ENCODE results near the gene TMEM239.

Gene TMEM239

GRCh38 chr20:2799271-2799670 is 16.9 kb upstream of the TMEM239 start:
- TF ChIP-seq ARNTL (CRISPR knock-in tag; IDR thresholded peaks at IDR 0.05; ENCODE audit: borderline replicate concordance, low read depth) (no peak), SNAI2 (CRISPR knock-in tag; IDR thresholded peaks at IDR 0.05) (no peak)
- peak; percentile 7; the same call in 2 of the 3 replicates for ATAC-seq

GRCh38 chr20:2799688-2800520 is 16.3 kb upstream of the TMEM239 start:
- peak; percentile 76 for ATAC-seq
- TF ChIP-seq RARB (CRISPR knock-in tag; IDR thresholded peaks at IDR 0.05), result no peak
- TF ChIP-seq CREB5 (CRISPR knock-in tag; IDR thresholded peaks at IDR 0.05; ENCODE audit: low read depth), result no peak
- no peak for TF ChIP-seq TCF4 (CRISPR knock-in tag; IDR thresholded peaks at IDR 0.05; ENCODE audit: borderline replicate concordance)
- 0 out of 2 replicates have a peak, but pooled peaks have one; percentile 68 for TF ChIP-seq TSHZ2 (CRISPR knock-in tag; IDR thresholded peaks at IDR 0.05)
- no peak for TF ChIP-seq ARNTL (CRISPR knock-in tag; IDR thresholded peaks at IDR 0.05; ENCODE audit: borderline replicate concordance, low read depth)
- 0 out of 2 replicates have a peak, but pooled peaks have one; percentile 34 for TF ChIP-seq ZFP3 (CRISPR knock-in tag; IDR thresholded peaks at IDR 0.05)
- TF ChIP-seq BACH2 (CRISPR knock-in tag; IDR thresholded peaks at IDR 0.05; ENCODE audit: borderline replicate concordance), result no peak

GRCh38 chr20:2800521-2801285 is 15.5 kb upstream of the TMEM239 start, which contains the start of gene CPXM1:
Gene CPXM1, minus strand, starts transcription at chr20:2800627. Its CDS starts 55 bp downstream, at chr20:2800572.
- ATAC-seq, result peak; percentile 86
- TF ChIP-seq TSHZ2 (CRISPR knock-in tag; IDR thresholded peaks at IDR 0.05), result peak; percentile 25; the same call in 1 of the 2 replicates
- TF ChIP-seq CREB5 (CRISPR knock-in tag; IDR thresholded peaks at IDR 0.05; ENCODE audit: low read depth), result no peak

- no peak for ATAC-seq
- TF ChIP-seq ZFP3 (CRISPR knock-in tag; IDR thresholded peaks at IDR 0.05) (no peak), TOX (CRISPR knock-in tag; IDR thresholded peaks at IDR 0.05; ENCODE audit: borderline replicate concordance) (no peak), OSR1 (CRISPR knock-in tag; IDR thresholded peaks at IDR 0.05) (no peak), PPARA (CRISPR knock-in tag; IDR thresholded peaks at IDR 0.05; ENCODE audit: borderline replicate concordance) (no peak), CSDC2 (CRISPR knock-in tag; IDR thresholded peaks at IDR 0.05) (no peak), TSHZ2 (CRISPR knock-in tag; IDR thresholded peaks at IDR 0.05) (no peak), PATZ1 (CRISPR knock-in tag; IDR thresholded peaks at IDR 0.05; ENCODE audit: borderline replicate concordance) (no peak), ISL1 (CRISPR knock-in tag; IDR thresholded peaks at IDR 0.05) (no peak), GLIS3 (CRISPR knock-in tag; IDR thresholded peaks at IDR 0.05) (no peak), ZNF70 (CRISPR knock-in tag; IDR thresholded peaks at IDR 0.05) (no peak)
These were observed 14.9 kb upstream of the TMEM239 start for GRCh38 chr20:2801286-2801728.
